OCI-LY1 (cell line): ENCODE data around the gene LRRC56.

Source experiments
- EZH2 ChIP-seq: fragments of 200-600 bp; sonication (generic), shearing (Covaris generic); IDR thresholded peaks from 2 replicates; pipeline ENCODE4 v1.8.0; 2017; ENCODE audit warnings: borderline replicate concordance, mixed run types, mild to moderate bottlenecking, antibody characterized with exemption, low read length, moderate library complexity, mixed read lengths
- TF ChIP-seq, protein P1 (sequence below): fragments of 200-600 bp; sonication (generic), shearing (Covaris generic); IDR thresholded peaks from 2 replicates; pipeline ENCODE4 v1.5.1; 2017; ENCODE audit warnings: mild to moderate bottlenecking, antibody characterized with exemption, low read length, moderate library complexity, mixed read lengths

DNA sequence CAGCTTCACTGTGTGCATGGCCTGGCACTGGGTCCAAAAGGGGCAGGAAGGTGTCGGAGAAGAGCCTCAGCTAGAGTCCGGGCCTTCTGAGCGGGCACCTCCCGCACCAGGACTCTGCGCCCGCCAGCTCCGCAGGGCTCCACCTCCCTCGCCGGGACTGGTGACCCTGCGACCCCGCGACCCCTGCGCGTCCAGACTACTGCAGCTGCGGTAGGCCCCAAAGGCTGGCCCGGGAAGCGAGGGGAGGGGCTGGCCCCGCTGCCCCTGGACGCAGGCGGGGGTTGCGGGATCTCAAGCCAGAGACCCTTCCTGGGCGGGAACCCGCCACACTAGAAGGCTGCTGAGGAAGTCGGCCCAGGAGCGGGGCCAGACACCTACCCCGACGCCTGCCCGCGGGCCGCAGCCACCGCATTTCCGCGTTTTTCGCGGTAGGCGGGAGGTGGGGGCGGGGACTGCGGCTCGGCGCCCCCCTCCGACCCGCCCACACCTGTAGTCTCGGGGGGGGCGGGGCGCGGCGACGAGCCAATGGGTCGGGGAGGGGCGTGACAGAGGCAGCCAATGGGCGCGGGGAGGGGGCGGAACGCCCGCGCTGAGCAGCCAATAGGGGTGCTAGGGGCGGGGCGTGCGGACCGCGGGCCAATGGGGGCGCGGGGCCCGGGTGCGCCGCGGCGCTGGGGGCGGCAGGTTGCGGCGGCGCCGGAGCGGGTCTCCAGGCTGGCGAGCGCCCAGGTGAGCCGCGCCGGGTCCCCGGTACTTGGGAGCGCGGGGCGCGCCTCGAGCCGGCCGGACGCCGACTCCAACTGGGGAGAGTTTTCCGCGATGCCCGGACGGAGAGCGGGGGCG, 23.2 kb downstream of the LRRC56 start, which contains the start of the genes LMNTD2 and RASSF7:
- TF ChIP-seq, protein P1, sequence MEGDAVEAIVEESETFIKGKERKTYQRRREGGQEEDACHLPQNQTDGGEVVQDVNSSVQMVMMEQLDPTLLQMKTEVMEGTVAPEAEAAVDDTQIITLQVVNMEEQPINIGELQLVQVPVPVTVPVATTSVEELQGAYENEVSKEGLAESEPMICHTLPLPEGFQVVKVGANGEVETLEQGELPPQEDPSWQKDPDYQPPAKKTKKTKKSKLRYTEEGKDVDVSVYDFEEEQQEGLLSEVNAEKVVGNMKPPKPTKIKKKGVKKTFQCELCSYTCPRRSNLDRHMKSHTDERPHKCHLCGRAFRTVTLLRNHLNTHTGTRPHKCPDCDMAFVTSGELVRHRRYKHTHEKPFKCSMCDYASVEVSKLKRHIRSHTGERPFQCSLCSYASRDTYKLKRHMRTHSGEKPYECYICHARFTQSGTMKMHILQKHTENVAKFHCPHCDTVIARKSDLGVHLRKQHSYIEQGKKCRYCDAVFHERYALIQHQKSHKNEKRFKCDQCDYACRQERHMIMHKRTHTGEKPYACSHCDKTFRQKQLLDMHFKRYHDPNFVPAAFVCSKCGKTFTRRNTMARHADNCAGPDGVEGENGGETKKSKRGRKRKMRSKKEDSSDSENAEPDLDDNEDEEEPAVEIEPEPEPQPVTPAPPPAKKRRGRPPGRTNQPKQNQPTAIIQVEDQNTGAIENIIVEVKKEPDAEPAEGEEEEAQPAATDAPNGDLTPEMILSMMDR = no peak
- no peak for TF ChIP-seq EZH2
